HG03575 (cell line): ENCODE measurements around the gene SLC7A9.

Experiments used
- ATAC-seq: cut with Tn5 transposase; IDR thresholded peaks from one replicate; pipeline ENCODE4 v1.9.1; 2021; ENCODE audit not compliant: unreplicated experiment, insufficient number of reproducible peaks, low FRiP score; ENCODE audit errors: extremely low read depth

The SLC7A9 gene

GRCh38 chr19:32869369-32869965 lies at the start of gene SLC7A9:
TSS of gene SLC7A9 (minus strand) at chr19:32869767. CDS start at chr19:32868534, 1,233 bp downstream.
- ATAC-seq = no peak

GRCh38 chr19:32919365-32919764 lies 49.8 kb upstream of the SLC7A9 start:
- ATAC-seq = no peak

- no peak for ATAC-seq
Measured at GRCh38 chr19:32917616-32917996, 48.0 kb upstream of the SLC7A9 start.

DNA sequence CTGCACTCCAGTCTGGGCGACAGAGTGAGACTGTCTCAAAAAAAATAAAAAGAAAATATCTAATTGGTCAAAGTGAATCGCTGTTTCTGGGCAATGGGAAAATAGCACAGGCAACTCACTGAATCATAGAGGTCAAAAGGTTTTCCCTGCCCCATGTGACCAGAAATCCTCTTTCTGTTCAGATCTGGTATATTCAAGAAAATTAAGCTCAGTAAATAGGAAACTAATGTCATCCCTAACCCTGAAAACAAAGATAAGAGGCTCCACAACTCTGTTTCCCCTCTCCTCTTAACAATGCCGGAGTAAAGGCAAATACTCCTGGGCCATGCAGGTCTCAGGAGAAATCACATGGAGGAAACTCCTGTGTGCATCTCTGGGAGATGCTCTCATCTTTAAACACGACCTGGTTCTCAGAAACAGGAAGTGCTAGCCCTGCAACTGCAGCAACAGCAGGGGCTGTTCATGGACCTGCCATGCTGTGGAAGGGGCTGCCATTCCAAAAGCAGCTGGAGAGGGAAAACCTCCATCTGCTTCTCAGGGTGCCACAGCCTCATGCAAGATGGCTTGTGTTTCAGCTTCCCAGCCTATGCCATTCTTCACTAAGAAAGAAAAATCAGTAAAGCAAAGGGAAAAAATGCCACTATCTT lies 47.5 kb upstream of the SLC7A9 start:
- no peak for ATAC-seq

- ATAC-seq = no peak
Measured at GRCh38 chr19:32914879-32915660, 45.5 kb upstream of the SLC7A9 start.

DNA sequence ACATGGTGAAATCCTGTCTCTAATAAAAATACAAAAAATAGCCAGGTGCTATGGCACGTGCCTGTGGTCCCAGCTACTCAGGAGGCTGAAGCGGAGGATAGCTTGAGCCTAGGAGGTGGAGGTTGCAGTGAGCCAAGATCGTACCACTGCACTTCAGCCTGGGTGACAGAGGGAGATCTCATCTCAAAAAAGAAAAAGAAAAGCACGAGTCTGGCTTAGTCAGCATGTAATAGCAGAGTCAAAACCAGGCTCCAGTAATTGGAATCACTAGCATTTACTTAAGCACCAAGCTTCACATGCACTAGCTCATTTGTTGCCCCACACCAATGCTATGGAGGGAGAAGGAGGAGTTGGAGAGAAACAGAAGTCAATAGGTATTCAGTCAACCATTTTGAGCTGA lies 41.9 kb upstream of the SLC7A9 start:
- no peak for ATAC-seq

- no peak for ATAC-seq
Measured at GRCh38 chr19:32910874-32911273, 41.3 kb upstream of the SLC7A9 start.

- no peak for ATAC-seq
Measured at GRCh38 chr19:32910094-32910493, 40.5 kb upstream of the SLC7A9 start.

DNA sequence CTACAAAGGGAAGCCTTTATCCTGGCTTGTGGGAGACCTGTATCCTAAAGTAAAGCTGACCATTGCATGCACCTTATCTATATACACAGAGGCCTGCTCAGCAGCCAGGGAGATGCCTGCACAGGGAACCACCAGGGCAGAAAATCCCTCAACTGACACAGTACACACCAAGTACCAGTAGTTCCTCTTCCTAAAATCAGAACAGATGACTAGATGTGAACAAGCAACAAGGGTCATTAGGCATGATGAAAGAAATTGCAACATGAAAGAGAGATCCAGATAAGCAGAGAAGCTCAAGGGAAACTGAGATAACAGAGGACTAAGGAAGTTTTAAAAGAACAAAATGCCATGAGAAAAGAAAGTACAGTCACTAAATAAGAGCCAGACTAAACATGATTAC lies 39.7 kb upstream of the SLC7A9 start:
- no peak for ATAC-seq

- no peak for ATAC-seq
Measured at GRCh38 chr19:32908641-32909190, 39.1 kb upstream of the SLC7A9 start.

DNA sequence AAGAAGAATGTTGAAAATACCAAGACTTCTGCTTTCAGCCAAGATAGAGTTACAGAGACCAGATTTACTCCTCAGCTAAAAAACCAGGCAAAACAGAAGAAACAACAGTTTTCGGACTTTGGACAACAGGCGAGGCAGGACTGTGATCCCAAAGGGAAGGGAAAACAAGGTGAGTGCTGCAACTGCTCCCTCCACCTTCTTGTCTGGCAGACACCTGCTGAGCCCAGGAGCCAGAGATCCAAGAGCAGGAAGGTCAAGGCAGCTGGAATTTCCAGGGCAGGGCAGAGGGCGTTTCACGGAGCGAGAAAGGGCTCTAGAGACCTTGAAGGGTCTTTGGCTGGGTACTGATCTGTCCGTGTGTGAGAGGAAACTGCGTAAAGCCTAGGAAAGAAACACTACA lies 32.9 kb upstream of the SLC7A9 start:
- no peak for ATAC-seq

GRCh38 chr19:32901504-32902161 lies 32.1 kb upstream of the SLC7A9 start:
- ATAC-seq = no peak

GRCh38 chr19:32896516-32897214 lies 27.1 kb upstream of the SLC7A9 start:
- no peak for ATAC-seq

DNA sequence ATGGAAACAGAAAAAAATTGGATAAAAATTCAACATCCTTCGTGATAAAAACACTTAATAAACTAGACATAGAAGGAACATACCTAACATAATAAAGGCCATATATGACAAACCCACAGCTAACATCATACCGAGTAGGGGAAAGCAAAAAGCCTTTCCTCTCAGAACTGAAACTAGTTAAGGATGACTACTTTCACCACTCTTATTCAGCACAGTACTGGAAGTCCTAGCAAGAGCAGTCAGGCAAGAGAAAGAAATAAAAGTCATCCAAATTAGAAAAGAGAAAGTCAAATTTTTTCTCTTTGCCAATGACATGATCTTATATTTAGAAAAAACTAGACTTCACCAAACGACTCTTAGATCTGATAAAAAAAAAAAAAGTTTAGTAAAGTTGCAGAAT lies 25.8 kb upstream of the SLC7A9 start:
- no peak for ATAC-seq

DNA sequence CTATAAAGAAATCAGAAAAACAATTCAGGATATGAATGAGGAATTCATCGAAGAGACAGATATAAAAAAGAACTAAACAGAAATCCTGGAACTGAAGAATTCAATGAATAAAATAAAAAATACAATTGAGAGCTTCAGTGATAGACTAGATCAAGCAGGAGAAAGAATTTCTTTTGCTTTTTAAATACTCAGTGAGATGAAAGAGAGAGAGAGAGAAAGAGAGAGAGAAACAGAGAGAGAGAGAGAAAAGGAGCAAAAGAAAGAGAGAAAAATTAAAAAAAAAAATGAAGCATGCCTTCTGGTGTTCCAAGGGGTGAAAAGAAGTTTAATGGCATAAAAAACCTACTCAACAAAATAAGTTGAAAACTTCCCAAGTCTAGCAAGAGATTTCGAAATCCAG lies 22.0 kb upstream of the SLC7A9 start:
- ATAC-seq = no peak

- ATAC-seq = no peak
Measured at GRCh38 chr19:32890841-32891240, 21.3 kb upstream of the SLC7A9 start.

DNA sequence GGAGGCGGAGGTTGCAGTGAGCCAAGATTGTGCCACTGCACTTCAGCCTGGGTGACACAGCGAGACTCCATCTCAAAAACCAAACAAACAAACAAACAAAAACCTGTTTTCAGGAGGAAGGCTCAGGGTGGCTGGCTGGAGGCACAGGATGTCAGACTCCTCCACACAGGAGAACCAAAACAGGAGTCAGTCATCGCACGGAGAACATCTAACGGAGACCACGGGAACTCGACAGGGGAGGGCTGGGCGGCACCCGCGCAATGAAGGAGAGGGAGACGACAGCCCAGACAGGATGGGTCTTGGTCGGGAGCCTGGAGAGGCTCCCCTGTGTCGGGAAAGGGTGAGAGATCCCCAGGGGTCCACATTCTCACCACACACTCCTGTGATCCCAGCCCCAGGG lies 20.8 kb upstream of the SLC7A9 start:
- no peak for ATAC-seq

DNA sequence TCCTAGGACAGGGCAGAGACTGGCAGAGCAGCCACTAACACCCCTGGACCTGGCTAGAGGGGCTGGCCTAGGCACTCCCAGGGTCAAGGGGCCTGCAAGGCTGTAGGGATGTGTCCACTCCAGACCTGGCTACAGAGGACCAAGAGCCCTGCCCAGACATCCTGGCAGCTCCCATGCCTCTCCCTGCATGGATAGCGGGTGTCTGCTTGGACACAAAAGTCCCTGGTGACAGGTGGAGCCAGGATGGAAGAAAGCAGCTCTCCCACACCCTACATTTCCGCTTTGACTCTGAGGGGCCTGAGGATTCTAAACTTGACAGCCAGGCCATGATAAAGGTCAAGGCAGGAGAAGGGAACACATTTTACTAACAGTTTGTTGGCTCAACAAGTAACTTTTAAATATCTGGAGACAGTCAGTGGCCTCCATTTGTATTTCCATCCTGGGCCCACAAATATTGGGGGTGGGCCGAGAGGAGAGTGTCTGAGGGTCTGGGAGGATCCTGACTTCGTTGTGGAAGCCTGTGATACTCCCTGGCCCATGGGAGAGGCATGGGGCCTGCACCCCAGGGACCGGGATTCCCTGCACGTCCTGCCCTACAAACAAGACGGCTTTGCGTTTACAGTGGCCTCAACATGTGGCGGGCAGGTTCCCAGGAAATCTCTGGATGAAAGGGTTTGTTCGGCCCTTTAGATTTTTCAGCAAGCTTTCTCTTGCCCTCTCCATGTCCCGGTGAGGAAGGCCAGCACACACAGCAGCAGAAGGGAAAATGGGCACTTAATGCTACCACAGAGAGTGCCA lies 19.8 kb upstream of the SLC7A9 start:
- ATAC-seq = no peak
